Superior temporal gyrus (tissue), 1 donor: ENCODE measurements around the gene APOBEC4.

Source experiments
- DNase-seq: peaks from one replicate; pipeline ENCODE4 v3.0.0-alpha.2; 2016; ENCODE audit errors: extremely low spot score

The APOBEC4 gene

GRCh38 chr1:183674886-183675285, 21.8 kb upstream of the APOBEC4 start:
- no peak for DNase-seq

DNA sequence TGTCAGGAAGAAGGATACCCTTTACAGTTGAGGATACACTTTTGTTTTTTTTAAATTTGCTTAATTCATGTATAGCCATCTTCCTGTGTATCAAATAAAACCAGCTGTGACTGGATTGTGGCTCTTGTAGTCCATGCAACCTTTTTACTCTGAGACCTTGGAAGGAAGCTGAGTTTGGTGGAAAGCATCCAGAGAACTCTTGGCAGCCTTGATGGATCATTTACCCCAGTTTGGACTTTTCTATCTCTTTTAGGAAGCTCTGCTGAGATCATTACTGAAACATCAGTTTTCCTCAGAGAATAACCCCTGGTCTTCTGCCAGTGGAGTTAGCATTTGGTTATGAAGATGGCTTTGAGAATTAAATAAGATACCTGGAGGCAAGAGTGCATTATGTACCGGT, 21.2 kb upstream of the APOBEC4 start:
- no peak for DNase-seq

DNA sequence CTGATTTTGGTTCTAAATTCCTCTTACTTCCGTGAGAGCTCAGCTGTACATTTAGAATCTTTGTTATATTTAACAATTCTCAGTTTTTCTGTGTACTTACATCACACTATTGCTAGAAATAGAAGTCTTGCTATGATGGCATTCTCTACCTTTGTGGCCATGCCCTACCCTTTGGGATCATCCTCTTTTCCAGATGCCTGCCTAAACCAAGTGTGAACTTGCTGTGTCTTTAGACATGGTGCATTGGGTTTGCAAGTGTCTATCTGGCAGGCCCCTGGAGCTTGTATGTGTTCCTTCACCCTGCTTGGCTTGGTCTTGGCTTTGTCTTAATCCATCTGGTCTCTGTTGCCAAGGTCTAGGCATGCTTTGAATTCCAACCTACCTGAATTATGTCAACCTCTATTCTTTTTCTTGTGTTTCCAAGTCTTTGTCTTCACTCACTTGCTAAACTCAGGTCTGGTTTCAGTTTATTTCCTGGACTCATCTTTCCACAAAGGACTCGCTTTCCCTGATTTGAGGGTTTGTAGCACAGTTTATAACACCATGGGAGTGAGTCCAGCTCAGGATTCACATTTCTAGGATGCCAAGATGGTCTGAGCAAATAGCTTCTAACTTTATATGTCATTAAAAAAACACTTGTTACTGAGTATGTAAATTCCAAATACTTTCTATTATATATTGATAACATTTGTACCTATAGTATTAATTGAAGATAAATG, 20.6 kb upstream of the APOBEC4 start:
- no peak for DNase-seq

DNA sequence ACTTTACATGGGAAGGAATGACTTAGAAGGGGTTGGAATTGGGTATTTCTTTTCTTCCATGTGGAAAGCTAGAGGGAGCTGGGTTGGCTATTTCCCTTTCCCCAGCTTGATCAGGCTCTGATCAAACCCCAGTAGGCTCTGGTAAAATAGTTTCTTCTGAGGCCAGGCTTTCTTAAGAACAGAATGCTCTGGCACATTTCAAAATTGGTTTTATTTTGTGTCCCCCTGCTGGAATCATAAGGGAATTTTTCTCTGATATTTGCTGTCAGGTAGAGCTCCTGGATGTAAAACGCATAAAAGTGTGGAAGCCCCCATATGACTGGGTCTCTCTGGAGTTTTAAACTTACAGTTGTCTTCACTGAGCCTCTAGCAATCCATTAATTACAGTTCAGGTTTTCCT, 17.1 kb upstream of the APOBEC4 start:
- no peak for DNase-seq

- no peak for DNase-seq
Measured at GRCh38 chr1:183656355-183656754, 3.2 kb upstream of the APOBEC4 start.

DNA sequence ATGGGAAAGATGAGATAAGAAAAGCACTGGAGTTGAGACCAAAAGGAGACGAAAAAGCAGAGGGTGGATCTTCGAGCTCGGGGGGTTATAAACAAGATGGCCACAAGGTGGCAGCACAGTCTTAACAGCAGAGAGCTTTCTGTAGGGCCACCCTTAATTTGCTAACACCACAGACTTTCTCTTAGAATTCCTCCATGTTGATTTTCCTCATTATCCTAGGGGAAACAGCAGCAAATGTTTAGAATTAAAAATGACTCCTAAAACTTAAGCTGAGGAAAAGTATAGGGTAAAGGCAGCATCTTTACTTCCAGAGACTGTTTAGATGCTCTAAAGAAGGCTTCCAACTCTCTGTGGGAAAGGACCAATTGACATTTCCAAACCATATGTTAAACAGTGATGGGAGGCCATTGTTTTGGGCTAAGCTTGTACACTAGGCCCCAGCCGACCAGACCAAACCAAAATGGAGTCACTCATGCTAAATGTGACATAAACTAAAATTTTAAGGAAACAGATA, 2.5 kb upstream of the APOBEC4 start:
- DNase-seq = peak; percentile 97

- DNase-seq = no peak
Measured at GRCh38 chr1:183654706-183655105, 1.6 kb upstream of the APOBEC4 start.

DNA sequence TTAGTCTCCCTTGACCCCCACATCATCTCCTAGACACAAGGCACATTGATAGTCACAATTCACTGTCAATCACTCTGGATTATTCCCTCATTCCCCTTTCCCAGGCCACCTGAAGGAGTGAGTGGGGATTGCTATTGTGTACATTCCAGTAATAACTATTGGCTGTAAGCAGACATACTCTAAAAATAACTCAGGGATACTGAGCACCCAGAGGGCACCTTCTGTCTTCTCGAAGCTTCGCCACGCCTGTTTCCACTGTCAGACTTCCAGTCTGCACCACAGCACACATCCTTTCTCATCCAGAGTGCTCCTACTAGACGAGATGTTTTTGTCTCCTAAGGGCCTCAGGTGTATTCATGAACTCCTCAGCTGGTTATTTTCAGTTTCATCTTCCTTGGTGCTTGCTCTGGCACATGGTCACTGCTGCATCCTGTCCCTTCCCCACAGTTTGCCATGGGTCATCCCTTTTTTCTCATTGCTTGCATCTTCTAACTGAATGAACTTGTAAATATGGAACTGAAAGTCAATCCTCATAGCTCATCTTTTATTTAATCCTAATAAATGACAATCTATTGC, 848 bp upstream of the APOBEC4 start:
- DNase-seq = no peak

- no peak for DNase-seq
Measured at GRCh38 chr1:183653462-183653794, 312 bp upstream of the APOBEC4 start.

GRCh38 chr1:183652107-183652506, 1.0 kb downstream of the APOBEC4 start:
- no peak for DNase-seq

DNA sequence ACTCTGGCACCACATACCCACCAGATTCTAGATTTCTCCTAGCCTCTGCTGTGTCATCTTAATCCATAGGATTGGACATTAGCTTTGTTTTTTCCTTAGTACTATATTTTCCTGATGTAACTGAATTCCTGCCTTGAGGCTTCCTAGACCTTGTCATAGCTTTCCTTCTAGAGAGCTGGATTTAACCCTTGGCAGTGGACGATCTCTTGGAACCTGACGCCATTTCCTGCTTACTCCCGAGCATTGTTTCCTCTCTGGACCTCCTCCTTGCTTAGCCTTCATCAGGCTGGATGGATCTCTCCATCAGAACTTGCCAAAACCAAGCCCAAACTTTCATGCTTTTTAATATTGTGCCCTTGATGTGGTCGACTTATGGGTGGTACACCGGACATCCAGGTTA, 1.5 kb downstream of the APOBEC4 start:
- no peak for DNase-seq

DNA sequence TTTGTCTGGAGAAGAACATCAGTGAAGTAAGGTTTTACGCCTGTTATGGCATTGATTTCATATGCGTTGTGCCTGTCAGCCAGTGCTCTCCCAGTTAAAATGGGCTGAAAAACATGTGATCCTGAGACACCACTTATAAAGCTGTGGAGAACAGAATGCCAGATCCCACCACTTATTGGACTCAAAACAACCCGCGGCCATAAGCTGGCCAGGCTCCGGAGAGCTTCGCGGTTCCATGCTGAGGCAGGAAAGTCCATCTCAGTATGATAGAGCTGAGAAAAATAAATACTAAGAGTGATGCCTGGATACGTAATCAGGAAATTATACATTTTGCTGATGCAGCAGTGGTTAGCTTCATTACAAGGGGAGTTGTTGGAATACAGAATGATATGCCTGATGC, 5.1 kb downstream of the APOBEC4 start:
- no peak for DNase-seq

GRCh38 chr1:183646776-183647175, 6.3 kb downstream of the APOBEC4 start:
- no peak for DNase-seq

GRCh38 chr1:183645531-183645930, 7.6 kb downstream of the APOBEC4 start:
- DNase-seq = no peak

- DNase-seq = no peak
Measured at GRCh38 chr1:183642166-183642565, 10.9 kb downstream of the APOBEC4 start.

- DNase-seq = no peak
Measured at GRCh38 chr1:183640193-183640592, 12.9 kb downstream of the APOBEC4 start.

- no peak for DNase-seq
Measured at GRCh38 chr1:183638649-183639387, 14.3 kb downstream of the APOBEC4 start.

GRCh38 chr1:183636783-183637182, 16.3 kb downstream of the APOBEC4 start:
- DNase-seq = no peak

DNA sequence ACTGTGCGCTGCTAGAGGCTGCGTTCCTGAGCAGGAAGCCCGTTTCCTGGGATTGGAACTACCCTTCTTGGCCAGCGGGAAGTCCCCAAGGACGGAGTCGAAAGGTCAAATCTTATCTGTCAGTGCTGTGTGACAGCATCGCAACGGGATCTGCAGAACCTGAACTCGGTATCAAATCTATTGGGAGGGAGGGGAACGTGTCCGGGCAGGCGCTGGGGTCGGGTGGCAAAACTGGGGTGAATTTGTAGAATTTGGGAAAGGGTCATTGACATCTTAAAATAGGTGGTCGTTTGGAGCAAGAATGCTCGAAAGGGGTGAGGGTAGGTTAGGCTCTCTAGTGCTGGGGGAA, 16.8 kb downstream of the APOBEC4 start:
- DNase-seq = no peak

- DNase-seq = peak; percentile 97
Measured at GRCh38 chr1:183635606-183636333, 17.3 kb downstream of the APOBEC4 start, which contains the start of gene ARPC5. ARPC5 (minus strand) TSS chr1:183635783; CDS start chr1:183635659, 124 bp downstream.

DNA sequence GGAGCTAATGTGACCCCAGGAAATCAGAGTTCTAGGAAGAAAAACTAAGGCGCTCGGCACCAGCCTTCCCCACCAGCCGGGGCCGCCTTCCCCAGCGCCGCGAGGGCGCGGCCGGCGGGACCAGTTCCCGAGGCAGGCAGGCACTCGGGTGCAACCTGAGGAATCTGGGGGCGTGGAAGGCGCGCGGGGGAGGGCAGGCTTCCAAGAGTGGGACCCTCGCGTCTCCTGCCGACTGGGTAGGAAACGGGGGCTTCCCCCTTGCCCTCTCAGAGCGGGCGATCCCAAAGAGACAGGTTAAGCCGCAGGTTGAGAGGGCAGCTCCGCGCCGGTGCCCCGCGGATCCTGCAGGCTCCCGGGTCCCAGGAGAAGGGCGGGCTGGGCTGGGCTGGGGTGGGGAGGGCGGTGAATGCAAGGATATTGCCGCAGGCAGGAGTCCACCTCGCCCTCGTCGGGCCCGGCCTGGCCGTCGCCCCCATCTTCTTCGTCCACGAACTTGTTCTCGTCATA, 18.0 kb downstream of the APOBEC4 start:
- DNase-seq = no peak

DNA sequence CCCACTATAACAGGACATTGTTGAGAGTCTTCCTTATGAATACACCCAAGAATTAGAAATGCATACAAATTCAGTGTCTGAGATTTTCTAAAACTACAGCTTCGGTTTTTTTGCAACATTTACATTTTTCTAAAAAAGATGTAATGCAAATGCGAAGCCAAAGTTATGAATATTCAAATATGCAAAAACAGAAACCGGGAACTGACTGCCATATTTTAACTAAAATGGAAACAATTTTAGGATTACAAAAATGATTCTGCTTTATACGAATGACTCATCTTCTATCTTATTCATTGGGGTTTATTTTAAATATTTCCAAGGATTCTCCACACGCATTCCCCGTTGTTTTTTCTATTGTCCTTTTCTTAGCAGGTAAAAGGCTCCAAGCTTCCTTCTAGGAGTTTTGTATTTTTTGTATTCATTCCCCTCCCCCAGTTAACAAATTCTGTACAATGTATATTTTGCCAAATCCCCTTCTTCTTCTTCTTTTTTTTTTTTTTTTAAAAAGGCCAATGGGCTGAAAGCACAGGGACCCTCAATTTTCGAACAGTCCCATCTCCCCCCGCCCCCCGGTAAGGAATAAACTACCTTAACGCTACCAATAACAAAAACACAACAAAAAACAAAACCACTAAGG, 18.6 kb downstream of the APOBEC4 start:
- no peak for DNase-seq
